Measurements from ENCODE around the gene RECQL5.

DNA sequence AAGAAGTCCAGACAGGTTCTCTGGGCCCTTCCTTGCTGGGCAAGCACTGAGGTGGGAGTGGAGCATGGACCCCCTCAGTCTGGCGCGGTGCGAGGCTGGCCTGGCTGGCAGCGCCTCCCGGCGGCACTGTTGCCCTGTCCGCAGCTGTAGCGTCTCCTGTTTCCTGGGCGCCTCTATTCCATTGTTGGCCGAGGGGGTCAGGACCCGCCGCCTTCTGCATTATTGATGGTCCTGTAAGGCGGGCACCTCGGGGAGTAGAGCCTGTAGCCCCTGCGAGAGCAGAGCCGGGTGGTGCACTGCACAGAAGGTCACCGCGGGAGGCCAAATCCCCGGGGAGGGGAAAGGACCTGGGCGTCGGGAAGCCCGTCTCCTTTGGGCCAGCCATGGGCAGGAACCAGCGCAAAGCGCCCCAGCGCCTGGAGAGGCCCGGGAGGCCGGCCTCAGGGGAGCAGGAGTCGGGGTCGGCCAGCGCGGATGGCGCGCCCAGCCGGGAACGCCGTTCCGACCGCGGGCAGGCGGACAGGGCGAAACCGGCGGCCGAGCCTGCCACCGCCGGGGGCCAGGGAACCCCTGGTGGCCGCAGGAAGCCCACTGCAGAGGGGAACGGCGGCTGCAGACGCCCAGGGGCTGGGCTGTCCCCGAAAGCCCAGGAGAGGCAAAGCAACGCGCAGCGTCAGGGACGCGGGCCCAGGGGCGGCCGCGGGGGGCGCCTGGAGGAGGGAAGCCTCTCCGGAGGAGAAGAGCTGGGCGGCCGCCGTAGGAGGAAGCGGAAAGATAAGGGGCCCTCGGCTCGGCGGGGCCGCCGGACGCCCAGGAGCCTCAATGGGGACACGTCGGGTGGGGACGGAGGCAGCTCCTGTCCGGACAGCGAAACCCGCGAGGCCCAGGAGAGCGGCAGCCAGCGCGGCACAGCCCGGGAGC is 79.0 kb downstream of the RECQL5 start, which contains the start of gene MYO15B:
- TF ChIP-seq ZNF384 (IDR thresholded peaks at IDR 0.05) (no peak), L3MBTL2 (conservative IDR thresholded peaks at IDR 0.05) (no peak), FOXK2 (IDR thresholded peaks at IDR 0.05) (no peak), SP1 (IDR thresholded peaks at IDR 0.05) (no peak), SUZ12 (IDR thresholded peaks at IDR 0.05) (no peak), TARDBP (IDR thresholded peaks at IDR 0.05) (no peak)

Measured in HEK293T (cell line).